Fibroblast of lung (primary cell): ENCODE data around the gene PCSK7. TPM values are rescaled to one million over a fixed set of nuclear protein-coding genes. Genes with fewer than 3 reads are reported as not detected.
A peak's percentile ranks its signal among the peaks of the same experiment; 100 is the strongest.

Experiments used
- DNase-seq, 2 donors: peaks; one replicate each; pipeline versions ENCODE4 v3.0.0 to v3.0.0-alpha.2; 2010; ENCODE audit warnings: low read depth in 2 of 2
- H2AFZ ChIP-seq: 2 replicates; pipeline ENCODE4 v1.5.1; 2012; ENCODE audit warnings: low read length, control low read depth, inconsistent platforms
- H3K27ac ChIP-seq: 2 replicates; pipeline ENCODE4 v1.5.1; 2011; ENCODE audit warnings: low read length, control low read depth; ENCODE audit not compliant: insufficient read depth
- H3K27me3 ChIP-seq: 2 replicates; pipeline ENCODE4 v1.5.1; 2011; ENCODE audit warnings: mild to moderate bottlenecking, low read length; ENCODE audit not compliant: control insufficient read depth, insufficient read depth
- H3K36me3 ChIP-seq: 2 replicates; pipeline ENCODE4 v1.5.1; 2011; ENCODE audit warnings: low read length; ENCODE audit not compliant: control insufficient read depth, insufficient read depth
- H3K4me1 ChIP-seq: 2 replicates; pipeline ENCODE4 v1.5.1; 2011; ENCODE audit warnings: low read length; ENCODE audit not compliant: control insufficient read depth, insufficient read depth; ENCODE audit errors: extremely low read depth
- H3K4me2 ChIP-seq: 2 replicates; pipeline ENCODE4 v1.5.1; 2011; ENCODE audit warnings: low read length, control low read depth; ENCODE audit not compliant: insufficient read depth; ENCODE audit errors: extremely low read depth
- H3K4me3 ChIP-seq, 4 experiments: fragments of 200-600 bp in 1 of 4; sonication (generic) in 1 of 4; replicated peaks in 1 of 4; 2 replicates each; pipeline ENCODE4 v1.5.1; 2011 to 2016; ENCODE audit warnings: low read length in 4 of 4, low read depth in 3 of 4, mild to moderate bottlenecking in 3 of 4, control low read depth in 2 of 4, inconsistent platforms in 1 of 4, mixed read lengths in 1 of 4; ENCODE audit not compliant: insufficient read depth in 1 of 4; ENCODE audit errors: control extremely low read depth in 1 of 4
- H3K79me2 ChIP-seq: 2 replicates; pipeline ENCODE4 v1.5.1; 2012; ENCODE audit warnings: mild to moderate bottlenecking, low read length, inconsistent platforms; ENCODE audit not compliant: control insufficient read depth, insufficient read depth
- H3K9ac ChIP-seq: 2 replicates; pipeline ENCODE4 v1.5.1; 2011; ENCODE audit warnings: mild to moderate bottlenecking, low read length, control low read depth; ENCODE audit not compliant: insufficient read depth
- H3K9me3 ChIP-seq: 2 replicates; pipeline ENCODE4 v1.5.1; 2012; ENCODE audit warnings: low read depth, low read length; ENCODE audit not compliant: control insufficient read depth, insufficient read depth
- H4K20me1 ChIP-seq: 2 replicates; pipeline ENCODE4 v1.5.1; 2011; ENCODE audit warnings: low read length; ENCODE audit not compliant: control insufficient read depth, insufficient read depth; ENCODE audit errors: extremely low read depth
- CTCF ChIP-seq, 2 donors: IDR thresholded peaks in 1 of 2; conservative IDR thresholded peaks in 1 of 2; 1 replicate in 1 of 2; 2 replicates in 1 of 2; pipeline ENCODE4 v1.5.1; 2011 to 2012; ENCODE audit warnings: low read length in 2 of 2, control low read depth in 1 of 2, inconsistent platforms in 1 of 2, low read depth in 1 of 2, mild to moderate bottlenecking in 1 of 2
- EZH2 ChIP-seq: IDR thresholded peaks from 2 replicates; pipeline ENCODE4 v1.5.1; 2012; ENCODE audit warnings: low read length, control low read depth, mild to moderate bottlenecking; ENCODE audit errors: missing control alignments
- polyA plus RNA-seq, 2 donors: library from polyadenylated mRNA; depleted of rRNA in 1 of 2; stranded (reverse) in 1 of 2; unstranded in 1 of 2; fragments of >200 nt; gene quantifications; 2 replicates each; pipeline ENCODE4 v1.2.1, GENCODE V29; 2011 to 2012; ENCODE audit warnings: missing spikeins in 1 of 2
- total RNA-seq: library from RNA; depleted of rRNA; stranded (reverse); fragments of >200 nt; gene quantifications from 2 replicates; pipeline ENCODE4 v1.2.1, GENCODE V29; 2014

Gene PCSK7
- total and polyA plus RNA-seq, 2 donors (not counting 1 experiment from before 2014, with no cell fraction given): 26.8 to 38.3 TPM

- Histone ChIP-seq H3K27ac (peak overlapping the region; percentile 13), H3K4me2 (peak overlapping the region; percentile 88), H3K9ac (no peak overlapping the region), H3K4me3 (peak overlapping the region in 2 of 4 experiments; percentile 85 to 99), H3K4me1 (peaks cover 2% of the 10 kb centered on the region), H2AFZ (no peak overlapping the region), H3K79me2 (peaks cover 35% of the 10 kb centered on the region), H3K27me3 (no peaks in the 10 kb centered on the region), H4K20me1 (no peaks in the 10 kb centered on the region), H3K9me3 (no peaks in the 10 kb centered on the region), H3K36me3 (peaks cover 16% of the 10 kb centered on the region)
- peak in 1 of 2 donors; percentile 48 for DNase-seq
- TF ChIP-seq CTCF (conservative IDR thresholded peaks at IDR 0.05 in 1 of 2, IDR thresholded peaks at IDR 0.05 in 1 of 2; ENCODE audit: low read depth in 1 of 2, low read length in 2 of 2): no peak
- no peak for TF ChIP-seq EZH2
Observed at GRCh38 chr11:117230286-117230961, 1.4 kb downstream of the PCSK7 start.

GRCh38 chr11:117229931-117230285, 2.0 kb downstream of the PCSK7 start:
- DNase-seq: no peak
- no peak overlapping the region for H3K9ac ChIP-seq
- peak overlapping the region; percentile 13 for H3K27ac ChIP-seq
- H3K4me3 ChIP-seq: peak overlapping the region in 1 of 4 experiments; percentile 99
- H3K79me2 ChIP-seq: peaks cover 35% of the 10 kb centered on the region
- no peaks in the 10 kb centered on the region for H3K9me3 ChIP-seq
- peaks cover 19% of the 10 kb centered on the region for H3K36me3 ChIP-seq
- H3K4me2 ChIP-seq: no peak overlapping the region
- no peak for TF ChIP-seq EZH2
- TF ChIP-seq CTCF (conservative IDR thresholded peaks at IDR 0.05 in 1 of 2, IDR thresholded peaks at IDR 0.05 in 1 of 2; ENCODE audit: low read depth in 1 of 2, low read length in 2 of 2): no peak
- no peaks in the 10 kb centered on the region for H3K27me3 ChIP-seq
- H2AFZ ChIP-seq: no peak overlapping the region
- no peaks in the 10 kb centered on the region for H4K20me1 ChIP-seq
- peaks cover 2% of the 10 kb centered on the region for H3K4me1 ChIP-seq

- Histone ChIP-seq H3K79me2 (peaks cover 35% of the 10 kb centered on the region), H3K27me3 (no peaks in the 10 kb centered on the region), H3K27ac (no peak overlapping the region), H3K4me2 (no peak overlapping the region), H3K9me3 (no peaks in the 10 kb centered on the region), H2AFZ (no peak overlapping the region), H3K36me3 (peaks cover 19% of the 10 kb centered on the region), H4K20me1 (no peaks in the 10 kb centered on the region), H3K9ac (no peak overlapping the region), H3K4me1 (peaks cover 2% of the 10 kb centered on the region), H3K4me3 (no peak overlapping the region)
- DNase-seq: no peak
- TF ChIP-seq CTCF (conservative IDR thresholded peaks at IDR 0.05 in 1 of 2, IDR thresholded peaks at IDR 0.05 in 1 of 2; ENCODE audit: low read depth in 1 of 2, low read length in 2 of 2): no peak
- TF ChIP-seq EZH2: no peak
Observed at GRCh38 chr11:117229411-117229810, 2.5 kb downstream of the PCSK7 start.
